HCT116 (cell line): Measurements from ENCODE around the gene UBE2E2. TPM values are rescaled to one million over a fixed set of nuclear protein-coding genes. Genes with fewer than 3 reads are reported as not detected.

Experiments
- ATAC-seq: fragments of 200-7000 bp; cut with Tn5 transposase; 2 replicates; pipeline ENCODE4 v1.9.1; 2020; ENCODE audit warnings: mild to moderate bottlenecking, moderate library complexity
- BruUV-seq: library from RNA; stranded (reverse); fragments of 400-500 nt; replicated peaks from 2 replicates; lab custom pipeline; 2021; lab: Mats Ljungman, UMichigan
- CTCF ChIA-PET: fragments of 300-600 bp; sonication (Branson Sonifier 250); formaldehyde crosslinking; loops from one replicate; lab custom pipeline; 2021; ENCODE audit warnings: antibody characterized with exemption; lab: Charles Lee
- POLR2A ChIA-PET: fragments of 300-600, 350-600 bp; sonication (Branson Sonifier 250); formaldehyde crosslinking; loops from one replicate; lab custom pipeline; 2021; ENCODE audit warnings: antibody characterized with exemption; lab: Charles Lee
- RAD21 ChIA-PET, 2 experiments: fragments of 300-600 bp; sonication (Branson Sonifier 250); formaldehyde crosslinking; loops; one replicate each; lab custom pipeline; 2023; ENCODE audit warnings: low total read pairs in 2 of 2; ENCODE audit not compliant: uncharacterized antibody in 2 of 2, unreplicated experiment in 2 of 2, low non-redundant PET in 1 of 2; lab: Charles Lee
- DNase-seq: peaks from one replicate; pipeline ENCODE4 v3.0.0-alpha.2; 2010; ENCODE audit warnings: low read depth, low spot score
- H2AFZ ChIP-seq: fragments of 200-600 bp; shearing (Covaris generic), sonication (generic); 2 replicates; pipeline ENCODE4 v1.6.1; 2017; ENCODE audit warnings: low read depth, mixed run types, mixed read lengths, antibody characterized with exemption, low read length; ENCODE audit not compliant: poor library complexity, severe bottlenecking
- H3K27ac ChIP-seq: 2 replicates; pipeline ENCODE4 v1.5.1; 2012; ENCODE audit warnings: low read depth, low read length
- H3K27me3 ChIP-seq: fragments of 200-600 bp; sonication (generic); 2 replicates; pipeline ENCODE4 v1.6.1; 2016; ENCODE audit warnings: mixed run types, low read length, mixed read lengths; ENCODE audit not compliant: insufficient read depth
- H3K36me3 ChIP-seq, 2 experiments: fragments of 200-500 bp in 1 of 2; fragments of 200-600 bp in 1 of 2; sonication (Bioruptor generic) in 1 of 2; sonication (generic) in 1 of 2; 2 replicates each; pipeline versions ENCODE4 v1.5.1 to v1.6.1; 2014 to 2016; ENCODE audit warnings: low read length in 2 of 2, inconsistent platforms in 1 of 2, mixed read lengths in 1 of 2, mixed run types in 1 of 2; ENCODE audit not compliant: insufficient read depth in 2 of 2, control insufficient read depth in 1 of 2
- H3K4me1 ChIP-seq, 2 experiments: fragments of 200-600 bp in 1 of 2; sonication (generic) in 1 of 2; 2 replicates each; pipeline versions ENCODE4 v1.5.1 to v1.6.1; 2012 to 2017; ENCODE audit warnings: low read length in 2 of 2, inconsistent platforms in 1 of 2, mild to moderate bottlenecking in 1 of 2, mixed read lengths in 1 of 2, mixed run types in 1 of 2, moderate library complexity in 1 of 2; ENCODE audit not compliant: insufficient read depth in 2 of 2, control insufficient read depth in 1 of 2
- H3K4me2 ChIP-seq: fragments of 200-600 bp; sonication (generic); 2 replicates; pipeline ENCODE4 v1.6.1; 2017; ENCODE audit warnings: mixed run types, low read length, mixed read lengths
- H3K4me3 ChIP-seq, 2 experiments: fragments of 200-600 bp in 1 of 2; sonication (generic) in 1 of 2; replicated peaks in 1 of 2; 2 replicates each; pipeline ENCODE4 v1.5.1; 2011 to 2016; ENCODE audit warnings: low read length in 2 of 2, control low read depth in 1 of 2, low read depth in 1 of 2, mild to moderate bottlenecking in 1 of 2, mixed read lengths in 1 of 2, mixed run types in 1 of 2
- H3K79me2 ChIP-seq: fragments of 200-600 bp; sonication (generic); 2 replicates; pipeline ENCODE4 v1.6.1; 2017; ENCODE audit warnings: mild to moderate bottlenecking, mixed run types, low read length, moderate library complexity, mixed read lengths; ENCODE audit not compliant: insufficient read depth
- H3K9ac ChIP-seq: fragments of 200-600 bp; sonication (generic); 2 replicates; pipeline ENCODE4 v1.6.1; 2016; ENCODE audit warnings: low read length, mixed read lengths
- H3K9me2 ChIP-seq: fragments of 200-600 bp; sonication (generic), shearing (Covaris generic); 2 replicates; pipeline ENCODE4 v1.6.1; 2017; ENCODE audit warnings: mixed run types, mild to moderate bottlenecking, moderate library complexity; ENCODE audit not compliant: insufficient read depth
- H3K9me3 ChIP-seq, 2 experiments: fragments of 200-500 bp in 1 of 2; fragments of 200-600 bp in 1 of 2; sonication (Bioruptor generic) in 1 of 2; sonication (generic) in 1 of 2; 2 replicates each; pipeline ENCODE4 v1.6.1; 2014 to 2017; ENCODE audit warnings: low read length in 2 of 2, mixed read lengths in 2 of 2, inconsistent platforms in 1 of 2, low read depth in 1 of 2, mild to moderate bottlenecking in 1 of 2, mixed run types in 1 of 2, moderate library complexity in 1 of 2; ENCODE audit not compliant: control insufficient read depth in 1 of 2, insufficient read depth in 1 of 2
- H4K20me1 ChIP-seq: fragments of 200-600 bp; sonication (generic), shearing (Covaris generic); 2 replicates; pipeline ENCODE4 v1.6.1; 2017; ENCODE audit warnings: mixed run types, mild to moderate bottlenecking, moderate library complexity; ENCODE audit not compliant: insufficient read depth
- CEBPB ChIP-seq: IDR thresholded peaks from 2 replicates; pipeline ENCODE4 v1.6.1; 2012; ENCODE audit warnings: low read depth
- EGR1 ChIP-seq: IDR thresholded peaks from 2 replicates; pipeline ENCODE4 v1.6.1; 2012; ENCODE audit warnings: low read depth
- ELF1 ChIP-seq: IDR thresholded peaks from 2 replicates; pipeline ENCODE4 v1.6.1; 2012; ENCODE audit warnings: low read depth, borderline replicate concordance
- EZH2phosphoT487 ChIP-seq: fragments of 200-600 bp; IDR thresholded peaks from 2 replicates; pipeline ENCODE4 v1.6.1; 2018; ENCODE audit warnings: antibody characterized with exemption, borderline replicate concordance
- RAD21 ChIP-seq: IDR thresholded peaks from 2 replicates; pipeline ENCODE4 v1.6.1; 2012; ENCODE audit warnings: low read depth, mild to moderate bottlenecking
- SIN3A ChIP-seq: IDR thresholded peaks from 2 replicates; pipeline ENCODE4 v1.6.1; 2012; ENCODE audit warnings: low read depth
- SP1 ChIP-seq: IDR thresholded peaks from 2 replicates; pipeline ENCODE4 v1.6.1; 2012; ENCODE audit warnings: low read depth
- TCF7L2 ChIP-seq: IDR thresholded peaks from 2 replicates; pipeline ENCODE4 v1.7.0; 2011; ENCODE audit warnings: borderline replicate concordance, inconsistent platforms; ENCODE audit not compliant: insufficient read depth, insufficient read length; ENCODE audit errors: extremely low read depth
- YY1 ChIP-seq: IDR thresholded peaks from 2 replicates; pipeline ENCODE4 v1.6.1; 2011; ENCODE audit warnings: low read length, low read depth, moderate library complexity, mild to moderate bottlenecking; ENCODE audit not compliant: insufficient replicate concordance; ENCODE audit errors: extremely low read depth
- ZNF274 ChIP-seq: fragments of 200-500 bp; sonication (Bioruptor generic); IDR thresholded peaks from 2 replicates; pipeline ENCODE4 v1.6.1; 2014; ENCODE audit warnings: mild to moderate bottlenecking, low read depth, low read length, inconsistent platforms
- intact Hi-C: fragments of 100-400 bp; cut with micrococcal nuclease; formaldehyde crosslinking; loops from 2 replicates; pipeline ENCODE4 v1.10.0; 2022
- total RNA-seq: library from RNA; stranded (reverse); gene quantifications from one replicate; pipeline ENCODE4 v1.2.1, GENCODE V29; 2021; ENCODE audit not compliant: unreplicated experiment
- TF ChIP-seq, protein P1 (sequence below): IDR thresholded peaks from 2 replicates; pipeline ENCODE4 v1.6.1; 2012; ENCODE audit warnings: low read depth
- TF ChIP-seq, protein P2 (sequence below), 3 experiments: fragments of 200-600 bp in 1 of 3; sonication (generic) in 1 of 3; IDR thresholded peaks in 2 of 3; conservative IDR thresholded peaks in 1 of 3; 2 replicates each; pipeline ENCODE4 v1.5.1; 2012 to 2017; ENCODE audit warnings: low read depth in 2 of 3, low read length in 2 of 3, antibody characterized with exemption in 1 of 3, borderline replicate concordance in 1 of 3, control low read depth in 1 of 3, mild to moderate bottlenecking in 1 of 3, mixed read lengths in 1 of 3, mixed run types in 1 of 3, moderate library complexity in 1 of 3; ENCODE audit not compliant: insufficient read depth in 1 of 3
- TF ChIP-seq, protein P3 (sequence below): IDR thresholded peaks from 2 replicates; pipeline ENCODE4 v1.6.1; 2012

The UBE2E2 gene
- total RNA-seq, 1 experiment from 2014 or later = 21.4 TPM

GRCh38 chr3:23487015-23487414, 283.9 kb downstream of the UBE2E2 start:
- no peak overlapping the region for H3K27ac ChIP-seq
- no peaks in the 10 kb centered on the region for H3K36me3 ChIP-seq
- no peaks in the 10 kb centered on the region for H4K20me1 ChIP-seq
- H3K4me3 ChIP-seq = no peak overlapping the region
- CTCF ChIA-PET = no interaction called here
- POLR2A ChIA-PET = no interaction called here
- H3K4me2 ChIP-seq = no peak overlapping the region
- RAD21 ChIA-PET = no interaction called here
- intact Hi-C loops = no loop called here
- H2AFZ ChIP-seq = no peak overlapping the region
- DNase-seq = no peak
- H3K9me2 ChIP-seq = no peaks in the 10 kb centered on the region
- H3K9ac ChIP-seq = no peak overlapping the region
- no peak for ATAC-seq
- no peaks in the 10 kb centered on the region for H3K27me3 ChIP-seq
- BruUV-seq = no TSS peak
- H3K79me2 ChIP-seq = no peaks in the 10 kb centered on the region
- no peaks in the 10 kb centered on the region for H3K9me3 ChIP-seq
- H3K4me1 ChIP-seq = peaks cover 0 to 8% of the 10 kb centered on the region in 2 experiments; a peak in 2 of 4 replicates
- TF ChIP-seq TCF7L2 (no peak), SIN3A (no peak), CEBPB (no peak), YY1 (no peak), ZNF274 (no peak), ELF1 (no peak), EZH2phosphoT487 (no peak), SP1 (no peak), EGR1 (no peak), RAD21 (no peak)
- TF ChIP-seq, protein P1, sequence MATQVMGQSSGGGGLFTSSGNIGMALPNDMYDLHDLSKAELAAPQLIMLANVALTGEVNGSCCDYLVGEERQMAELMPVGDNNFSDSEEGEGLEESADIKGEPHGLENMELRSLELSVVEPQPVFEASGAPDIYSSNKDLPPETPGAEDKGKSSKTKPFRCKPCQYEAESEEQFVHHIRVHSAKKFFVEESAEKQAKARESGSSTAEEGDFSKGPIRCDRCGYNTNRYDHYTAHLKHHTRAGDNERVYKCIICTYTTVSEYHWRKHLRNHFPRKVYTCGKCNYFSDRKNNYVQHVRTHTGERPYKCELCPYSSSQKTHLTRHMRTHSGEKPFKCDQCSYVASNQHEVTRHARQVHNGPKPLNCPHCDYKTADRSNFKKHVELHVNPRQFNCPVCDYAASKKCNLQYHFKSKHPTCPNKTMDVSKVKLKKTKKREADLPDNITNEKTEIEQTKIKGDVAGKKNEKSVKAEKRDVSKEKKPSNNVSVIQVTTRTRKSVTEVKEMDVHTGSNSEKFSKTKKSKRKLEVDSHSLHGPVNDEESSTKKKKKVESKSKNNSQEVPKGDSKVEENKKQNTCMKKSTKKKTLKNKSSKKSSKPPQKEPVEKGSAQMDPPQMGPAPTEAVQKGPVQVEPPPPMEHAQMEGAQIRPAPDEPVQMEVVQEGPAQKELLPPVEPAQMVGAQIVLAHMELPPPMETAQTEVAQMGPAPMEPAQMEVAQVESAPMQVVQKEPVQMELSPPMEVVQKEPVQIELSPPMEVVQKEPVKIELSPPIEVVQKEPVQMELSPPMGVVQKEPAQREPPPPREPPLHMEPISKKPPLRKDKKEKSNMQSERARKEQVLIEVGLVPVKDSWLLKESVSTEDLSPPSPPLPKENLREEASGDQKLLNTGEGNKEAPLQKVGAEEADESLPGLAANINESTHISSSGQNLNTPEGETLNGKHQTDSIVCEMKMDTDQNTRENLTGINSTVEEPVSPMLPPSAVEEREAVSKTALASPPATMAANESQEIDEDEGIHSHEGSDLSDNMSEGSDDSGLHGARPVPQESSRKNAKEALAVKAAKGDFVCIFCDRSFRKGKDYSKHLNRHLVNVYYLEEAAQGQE = no peak
- TF ChIP-seq, protein P2, sequence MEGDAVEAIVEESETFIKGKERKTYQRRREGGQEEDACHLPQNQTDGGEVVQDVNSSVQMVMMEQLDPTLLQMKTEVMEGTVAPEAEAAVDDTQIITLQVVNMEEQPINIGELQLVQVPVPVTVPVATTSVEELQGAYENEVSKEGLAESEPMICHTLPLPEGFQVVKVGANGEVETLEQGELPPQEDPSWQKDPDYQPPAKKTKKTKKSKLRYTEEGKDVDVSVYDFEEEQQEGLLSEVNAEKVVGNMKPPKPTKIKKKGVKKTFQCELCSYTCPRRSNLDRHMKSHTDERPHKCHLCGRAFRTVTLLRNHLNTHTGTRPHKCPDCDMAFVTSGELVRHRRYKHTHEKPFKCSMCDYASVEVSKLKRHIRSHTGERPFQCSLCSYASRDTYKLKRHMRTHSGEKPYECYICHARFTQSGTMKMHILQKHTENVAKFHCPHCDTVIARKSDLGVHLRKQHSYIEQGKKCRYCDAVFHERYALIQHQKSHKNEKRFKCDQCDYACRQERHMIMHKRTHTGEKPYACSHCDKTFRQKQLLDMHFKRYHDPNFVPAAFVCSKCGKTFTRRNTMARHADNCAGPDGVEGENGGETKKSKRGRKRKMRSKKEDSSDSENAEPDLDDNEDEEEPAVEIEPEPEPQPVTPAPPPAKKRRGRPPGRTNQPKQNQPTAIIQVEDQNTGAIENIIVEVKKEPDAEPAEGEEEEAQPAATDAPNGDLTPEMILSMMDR (IDR thresholded peaks at IDR 0.05 in 2 of 3, conservative IDR thresholded peaks at IDR 0.05 in 1 of 3; ENCODE audit: borderline replicate concordance in 1 of 3, insufficient read depth in 1 of 3, low read depth in 2 of 3, low read length in 2 of 3) = no peak
- TF ChIP-seq, protein P3, sequence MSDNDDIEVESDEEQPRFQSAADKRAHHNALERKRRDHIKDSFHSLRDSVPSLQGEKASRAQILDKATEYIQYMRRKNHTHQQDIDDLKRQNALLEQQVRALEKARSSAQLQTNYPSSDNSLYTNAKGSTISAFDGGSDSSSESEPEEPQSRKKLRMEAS = no peak
